Mucosa of descending colon (tissue), 3 donors: ENCODE data around the gene SLC4A2. TPM values are rescaled to one million over a fixed set of nuclear protein-coding genes. Genes with fewer than 3 reads are reported as not detected.
A peak's percentile ranks its signal among the peaks of the same experiment; 100 is the strongest.

Experiments used
- ATAC-seq: fragments of 200-7000 bp; cut with Tn5 transposase; one replicate; pipeline ENCODE4 v1.9.1; 2020; ENCODE audit warnings: mild to moderate bottlenecking, moderate library complexity
- DNase-seq, 3 donors: peaks; one replicate each; pipeline ENCODE4 v3.0.0-alpha.2; 2020
- H3K36me3 ChIP-seq: fragments of 200-600 bp; one replicate; pipeline ENCODE4 v1.8.0; 2021; ENCODE audit warnings: low read depth, mild to moderate bottlenecking
- H3K4me1 ChIP-seq: fragments of 200-600 bp; one replicate; pipeline ENCODE4 v1.8.0; 2021; ENCODE audit warnings: low read depth, mild to moderate bottlenecking
- H3K4me3 ChIP-seq: fragments of 200-600 bp; one replicate; pipeline ENCODE4 v1.8.0; 2021; ENCODE audit warnings: mild to moderate bottlenecking
- H3K9me3 ChIP-seq: fragments of 200-600 bp; one replicate; pipeline ENCODE4 v1.8.0; 2021; ENCODE audit warnings: mild to moderate bottlenecking
- CTCF ChIP-seq: fragments of 200-600 bp; IDR thresholded peaks from one replicate; pipeline ENCODE4 v1.8.0; 2022; ENCODE audit warnings: antibody characterized with exemption, mild to moderate bottlenecking
- intact Hi-C, 2 donors: fragments of 100-400 bp; cut with DNase I in 1 of 2; cut with micrococcal nuclease in 1 of 2; formaldehyde crosslinking; loops; one replicate each; pipeline versions ENCODE4 v1.11.0 to v1.11.1; 2022; cut with DNase I, micrococcal nuclease
- total RNA-seq, 3 donors: library from RNA; stranded (reverse); fragmentation: NEBNext Ultra II Directional in 2 of 3; extraction: Animal tissue kit (Norgen Biotek cat#: 25700) in 2 of 3; gene quantifications; one replicate each; pipeline versions ENCODE4 v1.2.1 to v1.2.4, GENCODE V29; 2021 to 2023
- donor health status: DM: no; HTN: no; CAD: no; lungs with moderate emphysema.
- donor health status: DM: no; HTN: no; CAD: no.
- donor health status: DM: no; HTN: yes; CAD: no.

The SLC4A2 gene
- total RNA-seq, 3 donors from 2014 or later, result 82.2 to 168 (median 89.5) TPM

GRCh38 chr7:151018421-151019129 is 40.8 kb upstream of the SLC4A2 start:
- H3K4me1 ChIP-seq, result peaks cover 13% of the 10 kb centered on the region
- intact Hi-C loops, result no loop called here
- peak; percentile 32 for ATAC-seq
- no peak for TF ChIP-seq CTCF
- H3K9me3 ChIP-seq, result no peaks in the 10 kb centered on the region
- DNase-seq, result no peak
- H3K36me3 ChIP-seq, result no peaks in the 10 kb centered on the region
- H3K4me3 ChIP-seq, result no peak overlapping the region

- H3K9me3 ChIP-seq, result no peaks in the 10 kb centered on the region
- no peak overlapping the region for H3K4me3 ChIP-seq
- ATAC-seq (peak; percentile 1), DNase-seq (no peak)
- no peaks in the 10 kb centered on the region for H3K36me3 ChIP-seq
- no peak for TF ChIP-seq CTCF
- intact Hi-C loops, result no loop called here
- peaks cover 13% of the 10 kb centered on the region for H3K4me1 ChIP-seq
Measured at GRCh38 chr7:151019130-151019447, 40.3 kb upstream of the SLC4A2 start.

GRCh38 chr7:151020231-151020630 is 39.2 kb upstream of the SLC4A2 start:
- TF ChIP-seq CTCF, result no peak
- no peak for ATAC-seq

GRCh38 chr7:151023232-151023631 is 36.2 kb upstream of the SLC4A2 start:
- TF ChIP-seq CTCF, result no peak
- Histone ChIP-seq H3K4me3 (no peak overlapping the region), H3K4me1 (peaks cover 17% of the 10 kb centered on the region), H3K9me3 (no peaks in the 10 kb centered on the region), H3K36me3 (no peaks in the 10 kb centered on the region)
- intact Hi-C loops, result no loop called here
- DNase-seq (no peak), ATAC-seq (no peak)

More at GRCh38 chr7:151020231-151020630, 39.2 kb upstream of the SLC4A2 start:
- H3K4me1 ChIP-seq, result peaks cover 13% of the 10 kb centered on the region
- no peaks in the 10 kb centered on the region for H3K9me3 ChIP-seq
- H3K4me3 ChIP-seq, result no peak overlapping the region
- DNase-seq, result no peak
- intact Hi-C loops, result no loop called here
- no peaks in the 10 kb centered on the region for H3K36me3 ChIP-seq

GRCh38 chr7:151024435-151025056 is 34.8 kb upstream of the SLC4A2 start, which contains the start of gene ATG9B:
Gene ATG9B, minus strand, starts transcription at chr7:151024494. Its CDS starts 71 bp downstream, at chr7:151024423.
- no peak for TF ChIP-seq CTCF
- no peaks in the 10 kb centered on the region for H3K36me3 ChIP-seq
- DNase-seq (no peak), ATAC-seq (no peak)
- H3K9me3 ChIP-seq, result no peaks in the 10 kb centered on the region
- peaks cover 16% of the 10 kb centered on the region for H3K4me1 ChIP-seq
- intact Hi-C loops, result no loop called here
- H3K4me3 ChIP-seq, result no peak within 1 kb of the TSS
